Femur (tissue), 1 donor: ENCODE results near the gene SMOC2.
"Not testable (repeated sequence)": the region's sequence is repeated elsewhere in the genome, so short reads cannot be mapped to it uniquely, and the experiment has no call there.

Source experiments
- DNase-seq: peaks from one replicate; pipeline ENCODE4 v3.0.0-alpha.2; 2017

The SMOC2 gene

DNA sequence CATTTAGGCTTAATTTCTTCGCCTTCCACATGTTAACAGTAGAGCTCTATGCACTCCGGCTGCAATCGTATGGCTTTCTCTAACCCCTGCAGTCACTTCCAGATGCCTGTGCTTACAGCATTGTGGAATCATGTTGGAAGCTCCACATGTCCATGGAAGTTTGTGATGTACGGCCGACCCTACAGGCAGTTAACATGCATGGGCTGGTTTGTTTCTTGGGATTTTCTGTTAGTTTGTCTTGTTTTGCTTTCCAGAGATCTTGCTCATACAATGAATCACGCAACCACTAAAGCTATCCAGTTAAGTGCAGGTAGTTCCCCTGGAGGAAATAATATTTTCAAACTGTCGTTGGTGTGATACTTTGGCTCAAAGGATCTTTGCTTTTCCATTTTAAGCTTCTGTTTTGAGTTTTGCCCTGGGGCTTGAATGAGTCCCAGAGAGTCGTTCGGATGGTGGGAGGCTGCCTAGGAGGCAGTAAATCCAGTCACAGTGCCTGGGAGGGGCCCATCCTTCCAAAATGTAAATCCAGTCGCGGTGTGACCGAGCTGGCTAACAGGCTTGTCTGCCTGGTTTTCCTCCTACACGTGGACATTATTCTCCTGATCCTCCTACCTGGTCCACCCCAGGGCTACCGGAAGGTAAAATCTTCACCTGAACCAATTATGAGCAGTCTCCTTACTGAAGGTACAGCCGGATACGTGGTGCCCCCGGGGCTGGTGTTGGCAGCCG, 225.9 kb downstream of the SMOC2 start:
- no peak for DNase-seq

- no peak for DNase-seq
Observed at GRCh38 chr6:168667428-168667805, 226.4 kb downstream of the SMOC2 start.

DNA sequence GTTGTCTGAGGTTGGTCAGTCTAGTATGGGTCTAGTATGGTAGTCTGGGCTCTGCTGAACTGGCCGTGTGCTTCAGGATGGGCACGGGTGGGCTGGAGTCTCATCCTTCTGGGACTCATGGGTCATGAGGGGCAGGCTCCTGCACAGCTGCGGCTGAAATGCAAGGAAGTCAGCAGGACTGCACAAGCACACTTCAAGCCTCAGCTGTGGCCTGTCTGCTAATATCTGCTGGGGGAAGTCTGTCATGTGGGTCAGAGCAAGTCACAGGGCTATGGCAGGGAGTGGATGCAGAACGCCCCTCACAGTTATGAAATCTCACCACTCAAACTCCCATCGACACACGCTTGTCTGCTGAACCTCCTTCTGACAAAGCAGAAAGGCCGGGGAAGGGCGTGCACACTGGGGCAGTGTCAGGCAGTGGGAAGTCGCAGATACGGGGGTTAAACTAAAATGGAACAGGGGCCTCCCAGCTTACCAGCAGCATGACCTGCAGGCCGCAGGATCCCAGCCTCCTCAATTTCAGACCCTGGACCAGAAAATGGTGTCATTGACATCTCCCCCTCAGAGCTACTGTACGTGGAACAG, 229.5 kb downstream of the SMOC2 start:
- DNase-seq, result no peak

GRCh38 chr6:168671028-168671862, 230.3 kb downstream of the SMOC2 start:
- DNase-seq, result no peak

DNA sequence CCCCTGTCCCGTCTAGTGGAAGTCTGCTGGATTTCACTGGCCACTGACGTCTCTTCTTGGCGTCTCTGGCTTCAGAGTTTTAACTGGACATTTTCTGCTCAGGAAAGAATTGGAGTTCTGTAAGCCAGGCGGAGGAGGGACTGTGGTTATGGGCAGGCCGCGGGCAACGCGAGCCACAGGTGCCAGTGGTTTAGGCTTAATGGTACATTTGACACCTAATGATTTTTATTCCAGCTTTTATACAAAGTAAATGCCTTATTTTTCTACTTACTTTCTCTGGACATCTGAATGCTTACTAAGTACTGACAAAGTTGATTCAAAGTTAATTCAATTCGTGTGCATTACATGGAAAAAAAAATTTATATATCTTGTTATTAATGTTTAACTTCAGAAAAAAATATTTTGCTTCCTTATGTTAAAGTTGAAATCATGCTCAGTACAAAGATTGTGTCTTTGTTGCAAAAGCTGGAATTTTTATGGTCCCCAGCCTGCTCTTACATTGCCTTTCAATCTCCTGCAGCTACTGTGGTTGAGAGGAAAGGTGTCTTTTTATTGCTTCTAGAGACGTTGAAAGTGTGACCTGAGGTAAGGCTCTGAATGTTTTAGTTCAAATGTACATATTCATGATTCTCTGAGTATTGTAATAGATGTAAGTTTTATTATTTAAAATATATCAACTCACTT, 231.0 kb downstream of the SMOC2 start:
- DNase-seq, result no peak

- DNase-seq, result no peak
Observed at GRCh38 chr6:168674595-168674994, 233.6 kb downstream of the SMOC2 start.

- DNase-seq, result no peak
Observed at GRCh38 chr6:168675375-168675774, 234.4 kb downstream of the SMOC2 start.

GRCh38 chr6:168675933-168676551, 235.1 kb downstream of the SMOC2 start:
- no peak for DNase-seq

DNA sequence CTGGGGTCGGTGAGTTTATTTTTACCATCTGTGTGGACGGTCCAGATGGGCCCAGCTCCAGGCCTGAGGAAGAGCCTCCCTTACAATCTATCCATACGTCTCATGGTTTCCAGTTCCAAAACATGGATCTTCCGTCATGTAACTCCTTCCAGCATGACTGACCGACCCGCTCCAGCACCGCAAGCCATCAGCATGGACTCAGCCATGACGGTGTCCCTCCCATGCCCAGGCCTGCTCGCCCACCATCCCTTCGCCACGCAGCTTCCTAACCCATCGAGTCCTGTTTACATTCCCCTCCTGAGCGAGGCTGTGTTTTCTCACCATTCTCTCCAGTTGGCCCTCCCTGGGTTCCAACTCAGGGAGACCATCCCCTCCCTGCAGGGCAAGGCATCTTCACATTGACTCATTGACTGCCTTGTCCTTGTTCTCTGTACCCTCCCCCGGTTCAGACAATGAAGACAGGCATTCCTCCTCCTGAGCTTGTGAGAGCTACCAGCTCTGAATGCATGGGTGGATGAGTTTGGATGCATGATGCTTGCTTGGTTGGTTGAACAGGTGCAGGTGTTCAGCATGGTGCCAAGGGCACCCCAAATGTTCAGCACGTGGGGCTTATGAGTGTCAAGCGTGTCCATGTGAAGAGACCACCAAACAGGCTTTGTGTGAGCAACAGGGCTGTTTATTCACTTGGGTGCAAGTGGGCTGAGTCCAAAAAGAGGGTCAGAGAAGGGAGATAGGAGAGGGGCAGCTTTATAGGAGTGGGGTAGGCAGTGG, 235.8 kb downstream of the SMOC2 start:
- no peak for DNase-seq

DNA sequence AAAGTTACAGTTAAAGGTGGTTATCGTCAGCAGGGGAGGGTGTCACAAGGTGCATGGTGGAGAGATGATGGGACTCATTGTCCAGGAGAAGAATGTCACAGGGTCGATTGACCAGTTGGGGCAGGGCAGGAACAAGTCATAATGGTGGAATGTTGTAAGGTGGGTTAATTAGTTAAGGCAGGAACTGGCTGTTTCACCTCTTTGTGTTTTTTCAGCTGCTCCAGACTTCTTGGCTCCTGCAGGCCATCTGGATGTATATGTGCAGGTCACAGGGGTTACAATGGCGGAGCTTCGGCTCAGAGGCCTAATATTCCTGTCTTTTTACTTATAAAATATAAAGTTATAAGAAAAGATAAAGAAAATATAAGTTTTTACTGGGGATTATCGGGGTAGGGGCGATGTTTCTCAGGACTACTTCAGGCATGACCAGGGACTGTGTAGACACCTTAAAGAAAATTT, 236.4 kb downstream of the SMOC2 start:
- not testable (repeated sequence) for DNase-seq

DNA sequence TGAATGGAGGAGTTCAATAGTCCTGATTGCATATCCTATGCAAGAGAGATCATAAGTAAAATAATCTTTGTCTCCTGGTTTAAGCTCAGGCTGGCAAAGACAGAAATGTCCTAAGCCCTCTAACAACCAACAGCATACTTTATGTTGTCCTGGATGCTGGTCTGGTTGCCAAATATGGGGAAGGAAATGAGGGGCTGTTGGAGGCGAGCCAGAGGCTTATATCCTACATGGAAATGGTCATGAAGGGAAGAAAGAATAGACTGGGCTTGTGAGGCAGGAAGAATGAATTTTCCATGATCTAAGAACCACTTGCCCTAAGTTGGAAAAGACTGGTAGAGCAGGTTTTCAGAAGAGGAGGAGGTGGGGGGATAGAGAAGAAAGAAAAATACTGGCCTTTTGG, 237.1 kb downstream of the SMOC2 start:
- DNase-seq, result no peak

GRCh38 chr6:168678588-168678987, 237.6 kb downstream of the SMOC2 start:
- DNase-seq, result no peak

- no peak for DNase-seq
Observed at GRCh38 chr6:168681748-168682147, 240.8 kb downstream of the SMOC2 start.

GRCh38 chr6:168683621-168684020, 242.6 kb downstream of the SMOC2 start:
- DNase-seq, result peak; percentile 43

DNA sequence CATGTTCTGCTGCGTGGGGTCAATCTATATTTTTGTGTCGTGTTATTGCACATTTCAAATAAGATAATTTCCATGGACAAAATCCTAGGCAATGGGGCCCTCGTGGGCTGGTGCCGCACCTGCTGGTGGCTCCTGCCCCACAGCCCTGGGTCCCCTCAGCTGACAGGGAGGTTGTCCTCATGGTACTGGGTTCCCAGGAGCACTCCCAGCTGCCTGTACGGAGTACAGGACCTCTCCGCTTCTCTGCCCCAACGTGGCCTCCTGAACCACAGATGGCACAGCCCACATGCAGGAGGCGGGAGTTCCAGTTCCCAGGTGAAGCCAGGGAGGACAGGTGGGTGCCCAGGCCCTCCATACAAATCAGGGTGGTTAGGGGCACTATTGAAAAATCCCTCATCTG, 243.5 kb downstream of the SMOC2 start:
- DNase-seq, result no peak

DNA sequence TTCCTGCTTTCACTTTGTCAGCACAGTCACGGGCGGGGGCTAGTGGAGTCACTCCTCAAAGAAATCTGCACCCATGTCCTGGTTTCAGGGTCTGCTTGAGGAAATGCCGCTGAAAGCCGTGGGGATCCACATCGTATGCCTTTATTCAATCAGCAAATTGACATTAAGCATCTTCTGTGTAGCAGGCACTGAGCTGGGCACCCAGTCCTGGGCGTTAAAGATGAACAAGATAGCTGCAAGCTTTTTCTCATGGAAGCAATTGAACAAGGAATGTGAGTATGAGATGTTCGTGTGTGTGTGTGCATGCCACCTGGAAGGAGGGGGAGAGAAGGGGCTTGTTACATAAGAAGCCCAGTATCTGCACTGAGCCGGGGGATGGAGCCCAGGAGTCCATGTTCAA, 243.9 kb downstream of the SMOC2 start:
- DNase-seq, result no peak

GRCh38 chr6:168686029-168686738, 245.2 kb downstream of the SMOC2 start:
- no peak for DNase-seq

DNA sequence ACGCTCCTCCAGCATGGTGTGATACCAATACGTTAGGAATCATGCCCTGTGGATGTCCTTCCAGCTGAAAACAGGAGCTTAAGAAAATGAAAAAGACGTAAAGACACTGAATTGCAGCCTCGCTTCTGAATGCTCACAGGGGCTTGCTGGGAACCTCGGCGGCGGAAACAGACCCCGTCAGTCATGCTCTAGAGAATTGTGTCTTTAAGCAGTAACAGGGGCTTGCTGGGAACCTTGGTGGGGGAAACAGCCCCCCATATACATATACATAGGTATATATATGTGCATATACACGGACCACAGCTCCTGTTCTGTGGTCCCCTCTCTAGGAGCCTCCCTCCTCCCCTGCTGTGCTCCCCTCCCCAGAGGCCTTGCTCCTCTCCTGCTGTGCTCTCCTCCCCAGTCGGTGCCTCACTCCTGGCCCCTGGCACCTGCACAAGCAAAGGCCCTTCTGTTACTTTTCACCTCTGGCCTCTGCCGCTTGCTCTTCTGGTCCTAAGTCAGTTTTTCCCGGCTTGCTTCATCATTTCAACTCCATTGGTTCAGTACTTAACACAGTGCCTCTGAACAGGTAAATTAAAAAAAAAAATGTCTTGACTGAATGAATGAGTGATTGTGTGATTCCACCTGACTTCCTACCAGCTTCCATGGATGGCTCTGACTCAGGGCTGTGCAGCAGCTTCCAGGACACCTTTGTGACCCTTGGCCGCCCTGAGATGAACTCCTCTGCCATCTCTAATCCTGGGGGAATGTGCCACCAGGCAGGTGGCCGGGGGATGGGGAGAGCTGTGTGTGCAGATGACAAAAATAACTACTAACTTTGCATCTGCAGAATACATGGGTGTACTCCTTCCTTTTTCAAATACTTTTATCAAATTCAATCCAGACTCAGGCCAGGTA, 246.1 kb downstream of the SMOC2 start:
- DNase-seq, result no peak

DNA sequence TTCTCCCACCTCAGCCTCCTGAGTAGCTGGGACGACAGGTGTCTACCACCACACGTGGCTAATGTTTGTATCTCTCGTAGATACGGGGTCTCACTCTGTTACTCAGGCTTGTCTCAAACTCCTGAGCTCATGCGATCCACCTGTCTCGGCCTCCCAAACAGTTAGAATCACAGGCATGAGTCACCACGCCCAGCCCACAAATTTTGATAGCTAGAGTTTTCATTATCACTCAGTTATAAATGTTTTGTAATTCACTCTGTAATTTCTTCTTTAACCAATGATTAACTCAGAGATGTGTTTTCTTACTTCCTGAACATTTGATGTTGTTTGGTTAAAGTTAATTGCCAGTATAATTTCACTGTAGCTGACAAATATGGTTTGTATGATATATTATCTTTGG, 249.3 kb downstream of the SMOC2 start:
- no peak for DNase-seq

GRCh38 chr6:168691774-168692173, 250.8 kb downstream of the SMOC2 start:
- no peak for DNase-seq
